A673 (cell line): ENCODE data around the gene GRIK2. TPM values are rescaled to one million over a fixed set of nuclear protein-coding genes. Genes with fewer than 3 reads are reported as not detected.

ENCODE experiments used
- BruUV-seq: library from RNA; stranded (reverse); fragments of 400-500 nt; replicated peaks from 2 replicates; lab custom pipeline; 2021; lab: Mats Ljungman, UMichigan
- CTCF ChIA-PET: fragments of 300-600 bp; sonication (Branson Sonifier 250); formaldehyde crosslinking; loops from one replicate; lab custom pipeline; 2022; ENCODE audit warnings: antibody characterized with exemption; lab: Charles Lee
- POLR2A ChIA-PET: fragments of 300-600 bp; sonication (Branson Sonifier 250); formaldehyde crosslinking; loops from one replicate; lab custom pipeline; 2022; ENCODE audit warnings: antibody characterized with exemption; ENCODE audit not compliant: low non-redundant PET; lab: Charles Lee
- DNase-seq: peaks from one replicate; pipeline ENCODE4 v3.0.0-alpha.2; 2015; ENCODE audit warnings: low spot score
- H3K27ac ChIP-seq: fragments of 200-600 bp; sonication (generic); 2 replicates; pipeline ENCODE4 v1.5.1; 2016; ENCODE audit warnings: mixed run types, low read depth, mild to moderate bottlenecking, mixed read lengths, antibody characterized with exemption, low read length; ENCODE audit not compliant: poor library complexity, severe bottlenecking
- H3K27me3 ChIP-seq: fragments of 200-600 bp; sonication (generic); replicated peaks from 2 replicates; pipeline ENCODE4 v1.6.1; 2017; ENCODE audit warnings: mixed run types, low read depth, mild to moderate bottlenecking, mixed read lengths, antibody characterized with exemption, low read length; ENCODE audit not compliant: insufficient read depth, poor library complexity
- H3K36me3 ChIP-seq: fragments of 200-600 bp; sonication (generic); 2 replicates; pipeline ENCODE4 v1.6.1; 2016; ENCODE audit warnings: mixed run types, mild to moderate bottlenecking, mixed read lengths, antibody characterized with exemption, low read length; ENCODE audit not compliant: insufficient read depth, poor library complexity, severe bottlenecking
- H3K4me1 ChIP-seq: fragments of 200-600 bp; sonication (generic); 2 replicates; pipeline ENCODE4 v1.6.1; 2017; ENCODE audit warnings: mixed run types, mild to moderate bottlenecking, mixed read lengths, antibody characterized with exemption, low read length; ENCODE audit not compliant: insufficient read depth, poor library complexity, severe bottlenecking
- H3K4me3 ChIP-seq: fragments of 200-600 bp; sonication (generic); 2 replicates; pipeline ENCODE4 v1.5.1; 2016; ENCODE audit warnings: low read depth, mixed run types, mild to moderate bottlenecking, mixed read lengths, low read length; ENCODE audit not compliant: poor library complexity, severe bottlenecking
- H3K9me3 ChIP-seq: fragments of 200-600 bp; sonication (generic); 2 replicates; pipeline ENCODE4 v1.6.1; 2016; ENCODE audit warnings: mixed run types, low read depth, mild to moderate bottlenecking, mixed read lengths, antibody characterized with exemption, low read length; ENCODE audit not compliant: poor library complexity, severe bottlenecking
- EZH2 ChIP-seq: fragments of 200-600 bp; sonication (generic); IDR thresholded peaks from 2 replicates; pipeline ENCODE4 v1.6.1; 2017; ENCODE audit warnings: borderline replicate concordance, low read depth, mild to moderate bottlenecking, mixed read lengths, antibody characterized with exemption, low read length; ENCODE audit not compliant: poor library complexity, severe bottlenecking
- intact Hi-C: fragments of 100-400 bp; cut with micrococcal nuclease; formaldehyde crosslinking; loops from one replicate; pipeline ENCODE4 v1.10.0; 2022; ENCODE audit not compliant: unreplicated experiment
- total RNA-seq: library from RNA; stranded (reverse); gene quantifications from 2 replicates; pipeline ENCODE4 v1.2.3, GENCODE V29; 2021
- TF ChIP-seq, protein P1 (sequence below): fragments of 300-800, 200-600 bp; sonication (generic); conservative IDR thresholded peaks from 2 replicates; pipeline ENCODE4 v1.5.1; 2017; ENCODE audit warnings: low read depth, mild to moderate bottlenecking, antibody characterized with exemption, low read length, moderate library complexity, mixed read lengths

Gene GRIK2
- total RNA-seq, 1 experiment from 2014 or later, result 62.1 TPM

DNA sequence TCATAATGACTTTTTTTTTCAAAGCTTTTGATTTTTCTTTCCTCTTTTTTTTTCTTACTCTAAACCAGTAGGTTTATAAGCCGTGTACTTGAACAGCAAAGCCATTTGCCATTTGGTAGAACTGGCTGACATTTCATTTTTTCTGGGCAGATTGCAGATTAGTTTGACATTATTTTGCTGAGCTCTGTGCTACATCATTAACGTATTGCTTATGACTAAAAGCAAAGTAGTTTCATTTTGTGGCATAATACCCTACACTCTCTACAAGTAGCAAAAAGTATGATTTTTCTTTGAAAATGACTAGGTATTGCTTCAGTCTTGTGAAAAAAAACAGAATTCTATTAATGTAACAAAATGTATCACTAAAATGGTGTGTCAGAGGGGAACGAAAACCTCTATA lies 141.3 kb downstream of the GRIK2 start:
- no peak overlapping the region for H3K4me3 ChIP-seq
- BruUV-seq, result no TSS peak
- intact Hi-C loops, result no loop called here

DNA sequence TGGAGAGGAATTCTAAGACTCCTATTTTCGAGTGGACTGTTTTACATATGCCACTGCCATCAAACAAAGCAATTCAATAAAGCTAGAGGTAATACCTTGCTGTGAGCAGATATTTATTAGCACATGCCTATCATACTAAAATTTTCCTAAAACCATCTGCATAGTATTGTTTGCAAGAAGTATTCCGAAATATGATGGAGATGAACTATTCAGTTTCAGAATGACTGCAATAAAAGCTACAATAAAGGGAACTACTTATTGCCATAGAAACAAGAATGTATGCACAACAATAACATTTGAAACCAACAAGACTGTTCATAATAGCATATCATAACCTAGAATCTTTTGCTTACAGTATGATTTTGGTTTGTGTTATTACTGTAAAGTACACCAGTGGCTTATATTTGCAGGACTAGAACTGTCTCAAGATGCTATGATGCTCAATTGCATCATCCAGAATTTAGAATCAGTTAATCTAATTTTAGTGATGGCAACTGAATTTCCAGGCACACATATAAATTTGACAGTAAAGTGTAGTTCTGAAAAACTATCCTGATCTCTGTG lies 144.3 kb downstream of the GRIK2 start:
- peaks cover 5% of the 10 kb centered on the region for H3K4me1 ChIP-seq
- no peak overlapping the region for H3K27ac ChIP-seq
- CTCF ChIA-PET, result no interaction called here
- POLR2A ChIA-PET, result no interaction called here
- H3K36me3 ChIP-seq, result no peaks in the 10 kb centered on the region
- intact Hi-C loops, result no loop called here
- no peak overlapping the region for H3K4me3 ChIP-seq
- H3K9me3 ChIP-seq, result no peaks in the 10 kb centered on the region
- no peak for TF ChIP-seq EZH2
- TF ChIP-seq, protein P1, sequence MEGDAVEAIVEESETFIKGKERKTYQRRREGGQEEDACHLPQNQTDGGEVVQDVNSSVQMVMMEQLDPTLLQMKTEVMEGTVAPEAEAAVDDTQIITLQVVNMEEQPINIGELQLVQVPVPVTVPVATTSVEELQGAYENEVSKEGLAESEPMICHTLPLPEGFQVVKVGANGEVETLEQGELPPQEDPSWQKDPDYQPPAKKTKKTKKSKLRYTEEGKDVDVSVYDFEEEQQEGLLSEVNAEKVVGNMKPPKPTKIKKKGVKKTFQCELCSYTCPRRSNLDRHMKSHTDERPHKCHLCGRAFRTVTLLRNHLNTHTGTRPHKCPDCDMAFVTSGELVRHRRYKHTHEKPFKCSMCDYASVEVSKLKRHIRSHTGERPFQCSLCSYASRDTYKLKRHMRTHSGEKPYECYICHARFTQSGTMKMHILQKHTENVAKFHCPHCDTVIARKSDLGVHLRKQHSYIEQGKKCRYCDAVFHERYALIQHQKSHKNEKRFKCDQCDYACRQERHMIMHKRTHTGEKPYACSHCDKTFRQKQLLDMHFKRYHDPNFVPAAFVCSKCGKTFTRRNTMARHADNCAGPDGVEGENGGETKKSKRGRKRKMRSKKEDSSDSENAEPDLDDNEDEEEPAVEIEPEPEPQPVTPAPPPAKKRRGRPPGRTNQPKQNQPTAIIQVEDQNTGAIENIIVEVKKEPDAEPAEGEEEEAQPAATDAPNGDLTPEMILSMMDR, result no peak
- BruUV-seq, result no TSS peak
- no peaks in the 10 kb centered on the region for H3K27me3 ChIP-seq
- no peak for DNase-seq

More for the DNA sequence above, 141.3 kb downstream of the GRIK2 start:
- H3K9me3 ChIP-seq, result no peaks in the 10 kb centered on the region
- H3K36me3 ChIP-seq, result no peaks in the 10 kb centered on the region
- no peak overlapping the region for H3K27ac ChIP-seq
- peaks cover 5% of the 10 kb centered on the region for H3K4me1 ChIP-seq
- no peak for DNase-seq
- POLR2A ChIA-PET, result no interaction called here
- H3K27me3 ChIP-seq, result no peaks in the 10 kb centered on the region
- CTCF ChIA-PET, result no interaction called here
- TF ChIP-seq, protein P1, result no peak
- no peak for TF ChIP-seq EZH2

DNA sequence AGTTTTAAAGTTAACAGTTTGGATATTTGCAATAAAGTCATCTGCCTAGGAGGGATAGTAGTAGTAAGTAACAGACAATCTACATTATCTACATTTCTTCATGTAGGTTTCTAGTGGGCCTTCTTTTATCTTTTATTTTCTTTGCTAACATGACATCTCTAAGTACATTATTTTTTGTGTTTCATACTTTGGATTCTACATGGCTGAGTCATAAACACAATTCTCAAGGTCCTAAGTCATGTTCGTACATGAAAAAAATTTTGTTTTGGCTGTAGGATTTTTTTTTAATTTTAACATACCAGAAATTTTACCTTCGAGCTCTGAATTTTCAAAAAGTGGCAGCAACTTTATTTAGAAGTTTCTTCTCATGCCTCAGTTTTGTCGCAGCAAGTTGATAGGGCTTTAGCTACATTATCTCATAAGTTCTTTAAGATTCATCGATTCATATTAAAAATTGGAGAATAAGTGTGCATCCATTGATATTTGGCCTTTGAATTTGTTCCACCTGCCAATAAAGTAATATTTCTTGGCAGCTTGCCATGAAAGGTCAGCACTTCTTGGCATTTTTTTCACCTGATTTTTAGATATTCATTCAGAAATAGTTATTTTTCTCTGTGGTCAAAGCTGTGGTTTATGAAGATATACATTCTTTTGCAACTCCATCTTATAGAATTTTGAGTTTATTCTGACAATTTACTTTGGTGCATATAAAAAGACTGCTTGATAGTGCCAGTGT lies 146.2 kb downstream of the GRIK2 start:
- Histone ChIP-seq H3K27ac (no peak overlapping the region), H3K9me3 (no peaks in the 10 kb centered on the region), H3K4me1 (peaks cover 5% of the 10 kb centered on the region), H3K27me3 (no peaks in the 10 kb centered on the region), H3K4me3 (no peak overlapping the region), H3K36me3 (no peaks in the 10 kb centered on the region)
- TF ChIP-seq, protein P1, result no peak
- no peak for TF ChIP-seq EZH2
- POLR2A ChIA-PET, result no interaction called here
- intact Hi-C loops, result no loop called here
- no peak for DNase-seq
- CTCF ChIA-PET, result no interaction called here
- BruUV-seq, result no TSS peak
